Astrocyte (in vitro differentiated cells and primary cell): ENCODE measurements around the gene ZNF462. TPM values are rescaled to one million over a fixed set of nuclear protein-coding genes. Genes with fewer than 3 reads are reported as not detected.
"Not testable (repeated sequence)": the region's sequence is repeated elsewhere in the genome, so short reads cannot be mapped to it uniquely, and the experiment has no call there.

Source experiments
- DNase-seq: peaks from one replicate; pipeline ENCODE4 v3.0.0-alpha.2; 2010; ENCODE audit warnings: low read depth
- FAIRE-seq: peaks from 2 replicates; lab custom pipeline; 2011; peaks lifted over from hg19 to GRCh38; lab: Jason Lieb, UNC
- H2AFZ ChIP-seq: 2 replicates; pipeline ENCODE4 v1.6.0; 2012; ENCODE audit warnings: low read depth, low read length, inconsistent platforms
- H3K27ac ChIP-seq: 2 replicates; pipeline ENCODE4 v1.5.1; 2011; ENCODE audit warnings: low read depth, low read length, inconsistent platforms
- H3K27me3 ChIP-seq: 2 replicates; pipeline ENCODE4 v1.6.0; 2011; ENCODE audit warnings: low read length, inconsistent platforms; ENCODE audit not compliant: insufficient read depth
- H3K36me3 ChIP-seq: 2 replicates; pipeline ENCODE4 v1.5.1; 2011; ENCODE audit warnings: low read length, inconsistent platforms; ENCODE audit not compliant: insufficient read depth
- H3K4me1 ChIP-seq: 2 replicates; pipeline ENCODE4 v1.5.1; 2011; ENCODE audit warnings: low read length, inconsistent platforms; ENCODE audit not compliant: insufficient read depth
- H3K4me2 ChIP-seq: 2 replicates; pipeline ENCODE4 v1.6.0; 2012; ENCODE audit warnings: low read length, inconsistent platforms
- H3K4me3 ChIP-seq: 2 replicates; pipeline ENCODE4 v1.5.1; 2011; ENCODE audit warnings: low read depth, mild to moderate bottlenecking, low read length, inconsistent platforms; ENCODE audit not compliant: insufficient read depth
- H3K79me2 ChIP-seq: 2 replicates; pipeline ENCODE4 v1.6.0; 2012; ENCODE audit warnings: mild to moderate bottlenecking, low read length, inconsistent platforms; ENCODE audit not compliant: insufficient read depth
- H3K9ac ChIP-seq: 2 replicates; pipeline ENCODE4 v1.6.0; 2012; ENCODE audit warnings: mild to moderate bottlenecking, low read length, inconsistent platforms
- H3K9me3 ChIP-seq: 2 replicates; pipeline ENCODE4 v1.5.1; 2012; ENCODE audit warnings: low read depth, mild to moderate bottlenecking, low read length, inconsistent platforms; ENCODE audit not compliant: insufficient read depth
- H4K20me1 ChIP-seq: 2 replicates; pipeline ENCODE4 v1.6.0; 2012; ENCODE audit warnings: low read length, inconsistent platforms; ENCODE audit not compliant: insufficient read depth
- H3K27ac Mint-ChIP-seq: one replicate; pipeline ENCODE4 v1.8.0; 2021; ENCODE audit warnings: mild to moderate bottlenecking, mixed read lengths; ENCODE audit not compliant: unreplicated experiment
- H3K27me3 Mint-ChIP-seq: one replicate; pipeline ENCODE4 v1.8.0; 2021; ENCODE audit warnings: low read depth, mixed read lengths; ENCODE audit not compliant: unreplicated experiment
- H3K36me3 Mint-ChIP-seq: one replicate; pipeline ENCODE4 v1.8.0; 2021; ENCODE audit warnings: low read depth, mixed read lengths; ENCODE audit not compliant: unreplicated experiment
- H3K4me1 Mint-ChIP-seq: one replicate; pipeline ENCODE4 v1.8.0; 2021; ENCODE audit warnings: low read depth, mixed read lengths; ENCODE audit not compliant: unreplicated experiment
- H3K4me3 Mint-ChIP-seq: one replicate; pipeline ENCODE4 v1.8.0; 2021; ENCODE audit warnings: mild to moderate bottlenecking, moderate library complexity, mixed read lengths; ENCODE audit not compliant: unreplicated experiment
- H3K9me3 Mint-ChIP-seq: one replicate; pipeline ENCODE4 v1.8.0; 2021; ENCODE audit warnings: mild to moderate bottlenecking, mixed read lengths; ENCODE audit not compliant: unreplicated experiment
- EZH2 ChIP-seq: IDR thresholded peaks from 2 replicates; pipeline ENCODE4 v1.6.1; 2012; ENCODE audit warnings: mild to moderate bottlenecking, low read length, inconsistent platforms; ENCODE audit not compliant: insufficient read depth
- total RNA-seq: library from RNA; stranded (reverse); gene quantifications from 2 replicates; pipeline ENCODE4 v1.2.1, GENCODE V29; 2021
- TF ChIP-seq, protein P1 (sequence below): IDR thresholded peaks from 2 replicates; pipeline ENCODE4 v1.5.1; 2011; ENCODE audit warnings: low read depth, mild to moderate bottlenecking, inconsistent platforms, low read length, moderate library complexity; ENCODE audit not compliant: insufficient read depth

ZNF462 gene
- total RNA-seq, 1 donor from 2014 or later, result 126 TPM

DNA sequence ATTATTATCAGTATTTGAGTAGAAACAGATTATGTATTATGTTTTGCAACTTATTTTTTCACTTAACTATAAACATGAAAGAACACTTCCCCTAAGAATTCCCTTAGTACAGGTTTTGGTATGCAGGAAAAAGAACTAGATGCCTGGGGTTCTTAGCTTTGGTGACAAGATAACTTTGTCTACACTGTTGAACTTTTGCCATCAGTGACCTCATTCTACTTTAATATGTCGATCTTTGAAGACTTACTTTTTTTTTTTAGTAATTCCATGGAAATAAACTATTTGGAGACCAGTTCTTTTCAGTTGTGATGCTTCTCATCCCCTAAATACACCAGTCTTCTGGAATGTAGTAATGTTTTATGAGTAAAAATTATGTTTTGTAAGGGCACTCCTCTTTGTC is 34.3 kb downstream of the ZNF462 start:
- Histone ChIP-seq H3K27ac (no peak overlapping the region), H4K20me1 (peaks cover 13% of the 10 kb centered on the region), H3K9ac (no peak overlapping the region), H3K4me3 (no peak overlapping the region), H3K4me2 (no peak overlapping the region), H3K4me1 (peaks cover 16% of the 10 kb centered on the region), H3K27me3 (no peaks in the 10 kb centered on the region), H2AFZ (no peak overlapping the region), H3K36me3 (no peaks in the 10 kb centered on the region), H3K9me3 (no peaks in the 10 kb centered on the region), H3K79me2 (peaks cover 65% of the 10 kb centered on the region)
- no peak overlapping the region for H3K4me3 Mint-ChIP-seq
- no peak for FAIRE-seq
- peaks cover 7% of the 10 kb centered on the region for H3K36me3 Mint-ChIP-seq
- H3K27me3 Mint-ChIP-seq, result no peaks in the 10 kb centered on the region
- H3K9me3 Mint-ChIP-seq, result peaks cover 5% of the 10 kb centered on the region
- peaks cover 62% of the 10 kb centered on the region for H3K4me1 Mint-ChIP-seq
- TF ChIP-seq, protein P1, sequence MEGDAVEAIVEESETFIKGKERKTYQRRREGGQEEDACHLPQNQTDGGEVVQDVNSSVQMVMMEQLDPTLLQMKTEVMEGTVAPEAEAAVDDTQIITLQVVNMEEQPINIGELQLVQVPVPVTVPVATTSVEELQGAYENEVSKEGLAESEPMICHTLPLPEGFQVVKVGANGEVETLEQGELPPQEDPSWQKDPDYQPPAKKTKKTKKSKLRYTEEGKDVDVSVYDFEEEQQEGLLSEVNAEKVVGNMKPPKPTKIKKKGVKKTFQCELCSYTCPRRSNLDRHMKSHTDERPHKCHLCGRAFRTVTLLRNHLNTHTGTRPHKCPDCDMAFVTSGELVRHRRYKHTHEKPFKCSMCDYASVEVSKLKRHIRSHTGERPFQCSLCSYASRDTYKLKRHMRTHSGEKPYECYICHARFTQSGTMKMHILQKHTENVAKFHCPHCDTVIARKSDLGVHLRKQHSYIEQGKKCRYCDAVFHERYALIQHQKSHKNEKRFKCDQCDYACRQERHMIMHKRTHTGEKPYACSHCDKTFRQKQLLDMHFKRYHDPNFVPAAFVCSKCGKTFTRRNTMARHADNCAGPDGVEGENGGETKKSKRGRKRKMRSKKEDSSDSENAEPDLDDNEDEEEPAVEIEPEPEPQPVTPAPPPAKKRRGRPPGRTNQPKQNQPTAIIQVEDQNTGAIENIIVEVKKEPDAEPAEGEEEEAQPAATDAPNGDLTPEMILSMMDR, result no peak
- TF ChIP-seq EZH2, result no peak
- H3K27ac Mint-ChIP-seq, result peak overlapping the region; percentile 43
- peak; percentile 62 for DNase-seq

DNA sequence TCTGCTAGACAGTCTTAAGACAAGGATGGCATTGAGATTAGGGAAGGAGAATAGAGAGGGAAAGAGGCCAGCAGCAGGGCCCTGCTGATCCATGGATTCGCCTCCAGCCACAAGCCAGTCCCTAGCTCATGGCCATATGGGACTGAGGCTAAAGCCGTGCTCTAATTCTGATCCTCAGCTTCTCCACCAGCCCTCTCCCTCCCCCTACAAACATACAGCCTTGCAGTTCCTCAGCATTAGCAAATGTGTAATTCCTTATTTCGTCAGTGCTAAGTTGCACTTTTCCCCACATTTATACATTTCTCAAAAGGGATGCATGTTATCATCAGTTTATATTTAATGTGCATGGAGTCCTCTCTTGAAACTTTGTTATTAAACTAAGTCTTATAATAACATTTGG is 34.8 kb downstream of the ZNF462 start:
- Mint-ChIP-seq H3K9me3 (peaks cover 8% of the 10 kb centered on the region), H3K4me1 (peaks cover 59% of the 10 kb centered on the region), H3K27me3 (no peaks in the 10 kb centered on the region), H3K27ac (peak overlapping the region; percentile 43), H3K36me3 (peaks cover 8% of the 10 kb centered on the region), H3K4me3 (no peak overlapping the region)
- FAIRE-seq (no peak), DNase-seq (no peak)
- Histone ChIP-seq H4K20me1 (peaks cover 13% of the 10 kb centered on the region), H3K79me2 (peaks cover 68% of the 10 kb centered on the region), H3K27me3 (no peaks in the 10 kb centered on the region), H2AFZ (no peak overlapping the region), H3K9me3 (no peaks in the 10 kb centered on the region), H3K9ac (no peak overlapping the region), H3K4me1 (peaks cover 12% of the 10 kb centered on the region), H3K4me2 (no peak overlapping the region), H3K27ac (no peak overlapping the region), H3K36me3 (no peaks in the 10 kb centered on the region), H3K4me3 (no peak overlapping the region)
- no peak for TF ChIP-seq EZH2
- TF ChIP-seq, protein P1, result no peak

DNA sequence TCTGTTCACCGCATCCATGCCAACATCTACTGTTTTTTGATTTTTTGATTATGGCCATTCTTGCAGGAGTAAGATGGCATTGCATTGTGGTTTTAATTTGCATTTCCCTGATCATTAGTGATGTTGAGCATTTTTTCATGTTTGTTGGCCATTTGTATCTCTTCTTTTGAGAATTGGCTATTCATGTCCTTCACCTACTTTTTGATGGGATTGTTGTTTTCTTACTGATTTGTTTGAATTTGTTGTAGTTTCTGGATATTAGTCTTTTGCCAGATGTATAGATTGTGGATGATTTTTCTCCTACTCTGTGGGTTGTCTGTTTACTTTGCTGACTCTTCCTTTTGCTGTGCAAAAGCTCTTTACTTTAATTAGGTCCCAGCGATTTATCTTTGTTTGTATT is 37.6 kb downstream of the ZNF462 start:
- Mint-ChIP-seq H3K36me3 (peaks cover 14% of the 10 kb centered on the region), H3K9me3 (peaks cover 12% of the 10 kb centered on the region), H3K4me1 (peaks cover 38% of the 10 kb centered on the region)
- DNase-seq, H3K4me3 ChIP-seq, H3K9me3 ChIP-seq, H3K27ac Mint-ChIP-seq, H3K27ac ChIP-seq, H3K27me3 Mint-ChIP-seq, H3K27me3 ChIP-seq, H3K36me3 ChIP-seq, H3K4me3 Mint-ChIP-seq, H3K4me1 ChIP-seq, H3K9ac ChIP-seq, H3K4me2 ChIP-seq, H2AFZ ChIP-seq: not testable (repeated sequence)
- peak; percentile 50 for FAIRE-seq
- peaks cover 69% of the 10 kb centered on the region for H3K79me2 ChIP-seq
- peaks cover 13% of the 10 kb centered on the region for H4K20me1 ChIP-seq
